Measurements from ENCODE around the gene THADA.

The THADA gene

GRCh38 chr2:43363120-43363519 lies 232.7 kb downstream of the THADA start:
- H3K4me3 ChIP-seq (ENCODE audit: low read depth, low read length), result no peak overlapping the region
- TF ChIP-seq, protein P1, sequence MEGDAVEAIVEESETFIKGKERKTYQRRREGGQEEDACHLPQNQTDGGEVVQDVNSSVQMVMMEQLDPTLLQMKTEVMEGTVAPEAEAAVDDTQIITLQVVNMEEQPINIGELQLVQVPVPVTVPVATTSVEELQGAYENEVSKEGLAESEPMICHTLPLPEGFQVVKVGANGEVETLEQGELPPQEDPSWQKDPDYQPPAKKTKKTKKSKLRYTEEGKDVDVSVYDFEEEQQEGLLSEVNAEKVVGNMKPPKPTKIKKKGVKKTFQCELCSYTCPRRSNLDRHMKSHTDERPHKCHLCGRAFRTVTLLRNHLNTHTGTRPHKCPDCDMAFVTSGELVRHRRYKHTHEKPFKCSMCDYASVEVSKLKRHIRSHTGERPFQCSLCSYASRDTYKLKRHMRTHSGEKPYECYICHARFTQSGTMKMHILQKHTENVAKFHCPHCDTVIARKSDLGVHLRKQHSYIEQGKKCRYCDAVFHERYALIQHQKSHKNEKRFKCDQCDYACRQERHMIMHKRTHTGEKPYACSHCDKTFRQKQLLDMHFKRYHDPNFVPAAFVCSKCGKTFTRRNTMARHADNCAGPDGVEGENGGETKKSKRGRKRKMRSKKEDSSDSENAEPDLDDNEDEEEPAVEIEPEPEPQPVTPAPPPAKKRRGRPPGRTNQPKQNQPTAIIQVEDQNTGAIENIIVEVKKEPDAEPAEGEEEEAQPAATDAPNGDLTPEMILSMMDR (IDR thresholded peaks at IDR 0.05; ENCODE audit: low read depth, low read length), result no peak
- in situ Hi-C loops (cut with HindIII; ENCODE audit: low sequenced_read_pairs), result no loop called here
- no peak for DNase-seq (ENCODE audit: low read depth, low spot score)

GRCh38 chr2:43361286-43361685 lies 234.6 kb downstream of the THADA start:
- TF ChIP-seq, protein P1 (IDR thresholded peaks at IDR 0.05; ENCODE audit: low read depth, low read length), result no peak
- no peak overlapping the region for H3K4me3 ChIP-seq (ENCODE audit: low read depth, low read length)
- in situ Hi-C loops (cut with HindIII; ENCODE audit: low sequenced_read_pairs), result no loop called here
- no peak for DNase-seq (ENCODE audit: low read depth, low spot score)

- no peak for DNase-seq (ENCODE audit: low read depth, low spot score)
- in situ Hi-C loops (cut with HindIII; ENCODE audit: low sequenced_read_pairs), result no loop called here
- no peak overlapping the region for H3K4me3 ChIP-seq (ENCODE audit: low read depth, low read length)
- TF ChIP-seq, protein P1 (IDR thresholded peaks at IDR 0.05; ENCODE audit: low read depth, low read length), result no peak
Observed at GRCh38 chr2:43360137-43360536, 235.7 kb downstream of the THADA start.

GRCh38 chr2:43358410-43359201 lies 237.2 kb downstream of the THADA start:
- DNase-seq (ENCODE audit: low read depth, low spot score), result no peak
- TF ChIP-seq, protein P1 (IDR thresholded peaks at IDR 0.05; ENCODE audit: low read depth, low read length), result no peak
- in situ Hi-C loops (cut with HindIII; ENCODE audit: low sequenced_read_pairs), result no loop called here

GRCh38 chr2:43356774-43357173 lies 239.1 kb downstream of the THADA start:
- TF ChIP-seq, protein P1 (IDR thresholded peaks at IDR 0.05; ENCODE audit: low read depth, low read length), result no peak
- H3K4me3 ChIP-seq (ENCODE audit: low read depth, low read length), result no peak overlapping the region
- peak; percentile 58 for DNase-seq (ENCODE audit: low read depth, low spot score)
- in situ Hi-C loops (cut with HindIII; ENCODE audit: low sequenced_read_pairs), result no loop called here

More at GRCh38 chr2:43358410-43359201, 237.2 kb downstream of the THADA start:
- H3K4me3 ChIP-seq (ENCODE audit: low read depth, low read length), result no peak overlapping the region

DNA sequence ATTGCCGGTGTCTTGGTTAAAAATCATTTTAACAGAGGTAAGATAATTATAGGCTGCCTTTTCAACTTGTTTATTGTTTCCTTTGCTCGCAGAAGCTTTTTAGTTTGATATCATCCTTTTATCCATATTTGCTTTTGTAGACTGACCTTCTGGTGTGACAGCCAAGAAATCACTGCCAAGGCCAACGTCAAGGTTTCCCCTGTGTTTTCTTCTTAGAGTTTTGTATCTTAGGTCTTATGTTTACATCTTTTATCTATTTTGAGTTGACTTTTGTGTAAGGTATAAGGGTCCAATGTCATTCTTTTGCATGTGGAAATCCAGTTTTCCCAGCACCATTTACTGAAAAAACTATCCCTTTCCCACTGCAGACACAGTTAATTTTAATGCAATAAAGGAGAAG lies 240.4 kb downstream of the THADA start:
- TF ChIP-seq, protein P1 (IDR thresholded peaks at IDR 0.05; ENCODE audit: low read depth, low read length), result no peak
- in situ Hi-C loops (cut with HindIII; ENCODE audit: low sequenced_read_pairs), result no loop called here
- no peak for DNase-seq (ENCODE audit: low read depth, low spot score)
- H3K4me3 ChIP-seq (ENCODE audit: low read depth, low read length), result no peak overlapping the region
